ENCODE data around the gene SOX12.
A peak's percentile ranks its signal among the peaks of the same experiment; 100 is the strongest.
"Not testable (repeated sequence)": the region's sequence is repeated elsewhere in the genome, so short reads cannot be mapped to it uniquely, and the experiment has no call there.

SOX12 gene

DNA sequence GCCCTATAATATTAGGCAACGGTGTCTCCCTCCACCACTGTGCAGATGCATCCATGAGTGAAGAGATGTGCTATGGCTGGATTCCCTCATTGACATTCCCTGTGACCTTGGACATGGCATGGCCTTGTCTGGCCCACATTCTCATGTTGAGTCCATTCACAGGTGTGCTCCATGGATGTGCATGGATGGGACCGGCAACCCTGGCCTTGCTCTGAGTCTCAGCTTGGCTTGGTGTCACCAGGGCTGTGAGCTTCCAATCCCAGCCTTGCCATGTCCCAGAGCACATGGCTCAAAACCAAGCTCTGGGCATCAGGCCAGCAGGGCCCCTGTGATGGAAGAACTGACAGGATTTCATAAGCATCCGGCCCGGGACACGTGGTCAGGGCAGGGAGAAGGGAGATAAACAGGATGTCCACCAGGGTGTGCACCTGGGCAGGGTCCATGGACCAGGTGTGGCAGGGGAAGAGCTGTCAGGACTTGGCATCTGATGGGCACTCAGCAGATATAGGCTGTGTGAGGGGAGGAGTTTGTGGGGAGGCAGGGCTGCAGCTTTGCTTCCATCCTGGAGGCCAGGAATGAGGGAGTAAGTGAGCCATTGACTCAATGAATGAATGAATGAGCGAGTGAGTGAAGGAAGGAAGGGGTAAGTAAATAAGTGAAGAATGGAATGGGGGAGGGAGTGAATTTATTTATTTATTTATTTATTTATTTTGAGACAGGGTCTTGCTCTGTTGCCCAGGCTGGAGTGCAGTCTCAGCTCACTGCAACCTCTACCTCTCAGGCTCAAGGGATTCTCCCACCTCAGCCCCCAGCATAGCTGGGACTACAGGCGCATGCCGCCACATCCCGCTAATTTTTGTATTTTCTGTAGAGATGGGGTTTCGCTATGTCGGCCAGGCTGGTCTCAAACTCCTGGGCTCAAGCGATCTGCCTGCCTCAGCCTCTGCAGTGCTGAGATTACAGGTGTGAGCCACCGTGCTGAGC, 37.2 kb downstream of the SOX12 start:
- DNase-seq, result peak in 11 of 14 donors; percentile 24 to 87 (median 56)

DNA sequence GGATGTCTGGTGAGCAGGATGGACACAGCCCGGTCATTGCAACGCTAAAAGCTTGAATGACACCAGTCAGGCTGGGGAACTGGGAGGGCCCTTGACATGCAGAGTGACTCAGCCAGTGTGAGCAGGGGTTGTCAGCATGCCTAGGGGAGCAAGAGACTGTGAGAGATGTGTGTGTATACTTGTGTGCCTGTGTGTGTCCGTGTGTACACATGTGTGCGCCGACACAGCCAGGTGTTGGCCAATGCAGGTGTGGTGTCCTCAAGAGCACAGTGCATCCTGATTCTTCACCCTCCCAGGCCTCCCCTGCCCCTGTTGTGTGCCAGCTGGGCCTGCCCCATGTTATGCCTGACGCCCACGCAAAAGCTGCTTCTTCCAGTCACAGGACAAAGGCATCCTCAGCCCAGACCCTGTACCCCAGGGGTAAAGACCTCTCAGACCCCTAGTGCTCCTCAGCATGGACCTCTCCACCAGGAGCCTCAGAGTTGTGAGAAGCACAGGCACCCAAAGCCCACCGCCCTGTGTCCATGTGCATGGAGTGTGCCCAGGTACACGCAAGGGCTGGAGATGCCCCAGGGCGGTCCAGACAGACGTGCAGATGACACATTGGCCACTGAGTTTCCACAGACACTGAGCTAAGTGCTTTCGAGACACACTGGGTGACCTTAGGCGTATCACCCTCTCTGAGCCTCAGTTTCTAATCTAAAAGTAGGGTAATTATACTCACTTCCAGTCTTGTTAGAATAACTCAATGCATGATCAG, 38.1 kb downstream of the SOX12 start:
- DNase-seq, result no peak

DNA sequence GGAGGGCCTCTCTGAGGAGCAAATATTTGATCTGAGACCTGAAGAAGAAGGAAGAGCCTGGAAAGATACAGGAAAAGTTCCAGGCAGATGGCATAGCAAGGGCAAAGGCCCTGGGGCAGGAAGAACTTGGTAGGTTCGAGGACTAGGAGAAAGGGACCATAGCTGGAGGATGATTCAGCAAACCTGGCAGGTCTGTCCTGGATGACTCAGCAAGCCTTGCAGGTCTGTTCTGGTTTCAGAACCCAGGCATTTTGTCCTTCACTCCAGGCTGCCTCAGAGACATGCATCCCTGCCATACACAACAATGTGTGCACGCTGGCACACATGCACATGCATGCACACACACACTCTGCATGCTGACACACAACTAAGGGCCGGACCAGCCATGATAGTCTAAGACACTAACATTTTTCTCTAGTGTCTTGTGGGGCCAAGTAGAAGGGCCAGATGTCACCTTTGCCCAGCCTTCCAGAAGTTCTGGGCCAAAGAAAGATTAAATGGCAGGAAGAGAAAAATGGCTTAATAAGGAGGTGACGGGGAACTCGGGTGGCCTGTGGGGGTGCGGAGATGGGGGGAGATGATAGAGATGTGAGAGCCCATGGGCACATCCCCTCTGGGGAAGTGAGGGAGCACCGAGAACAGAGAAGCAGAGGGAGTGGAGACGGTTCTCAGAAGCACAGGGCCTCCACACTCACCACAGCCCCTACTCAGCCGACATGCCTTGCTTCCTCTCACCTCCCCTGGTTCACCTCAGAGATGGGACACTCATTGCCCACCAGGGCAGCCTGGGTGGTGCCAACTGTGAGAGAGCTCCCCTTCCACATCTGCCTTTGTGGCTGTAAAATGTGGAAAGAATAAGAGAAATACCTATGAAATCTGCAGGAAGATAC, 39.8 kb downstream of the SOX12 start:
- DNase-seq, result no peak

DNA sequence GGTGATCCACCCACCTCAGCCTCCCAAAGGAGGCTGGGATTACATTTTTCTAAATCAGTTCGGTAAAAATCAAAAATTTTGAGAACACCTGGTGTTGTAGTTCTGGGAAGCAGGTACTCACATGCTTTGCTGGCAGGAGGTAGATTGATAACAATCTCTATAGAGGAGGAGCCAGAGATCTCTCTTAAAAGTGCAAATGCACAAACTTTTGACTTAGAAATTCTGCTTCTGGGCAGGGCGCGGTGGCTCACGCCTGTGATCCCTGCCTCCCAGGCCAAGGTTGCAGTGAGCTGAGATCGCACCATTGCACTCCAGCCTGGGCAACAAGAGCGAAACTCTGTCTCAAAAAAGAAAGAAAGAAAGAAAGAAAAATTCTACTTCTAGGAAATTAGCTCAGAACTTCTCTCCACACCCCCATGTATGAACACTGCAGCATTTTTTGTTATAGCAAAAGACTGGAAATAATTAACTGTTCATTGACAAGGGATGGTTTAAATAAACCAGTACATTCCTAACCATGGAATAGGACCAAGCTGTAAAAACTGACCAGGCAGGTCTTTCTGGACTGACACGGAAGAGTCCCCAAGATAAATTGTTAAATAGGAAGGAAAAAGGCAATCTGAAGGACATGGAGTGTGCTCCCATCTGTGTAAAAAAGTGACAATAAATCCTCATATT, 40.8 kb downstream of the SOX12 start:
- no peak for DNase-seq

DNA sequence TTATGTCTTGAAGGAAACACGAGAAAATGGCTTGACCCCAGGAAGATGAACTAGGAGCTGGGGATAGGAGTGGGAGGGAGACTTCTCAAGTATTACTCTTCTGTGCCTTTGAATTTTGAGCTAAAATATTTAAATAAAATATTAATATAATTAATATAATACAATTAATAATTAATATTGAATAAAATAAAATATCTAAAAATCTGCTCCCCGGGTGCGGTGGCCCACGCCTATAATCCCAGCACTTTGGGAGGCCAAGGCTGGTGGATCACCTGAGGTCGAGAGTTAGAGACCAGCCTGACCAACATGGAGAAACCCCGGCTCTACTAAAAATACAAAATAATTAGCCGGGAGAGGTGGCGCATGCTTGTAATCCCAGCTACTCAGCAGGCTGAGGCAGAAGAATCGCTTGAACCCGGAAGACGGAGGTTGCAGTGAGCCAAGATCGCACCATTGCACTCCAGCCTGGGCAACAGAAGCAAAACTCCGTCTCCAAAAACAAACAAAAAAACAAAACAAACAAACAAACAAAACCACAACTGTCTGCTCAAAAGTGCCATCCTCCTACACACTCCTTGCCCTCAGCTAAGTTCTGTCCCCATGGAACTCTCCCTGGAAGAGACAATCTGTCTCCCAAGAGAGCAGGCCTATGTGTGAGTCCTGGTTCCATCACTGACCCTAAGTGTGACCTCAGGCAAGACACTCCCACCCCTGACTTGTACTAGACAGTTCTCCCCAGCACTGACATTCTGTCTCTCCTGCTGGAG, 41.5 kb downstream of the SOX12 start:
- DNase-seq, result no peak

DNA sequence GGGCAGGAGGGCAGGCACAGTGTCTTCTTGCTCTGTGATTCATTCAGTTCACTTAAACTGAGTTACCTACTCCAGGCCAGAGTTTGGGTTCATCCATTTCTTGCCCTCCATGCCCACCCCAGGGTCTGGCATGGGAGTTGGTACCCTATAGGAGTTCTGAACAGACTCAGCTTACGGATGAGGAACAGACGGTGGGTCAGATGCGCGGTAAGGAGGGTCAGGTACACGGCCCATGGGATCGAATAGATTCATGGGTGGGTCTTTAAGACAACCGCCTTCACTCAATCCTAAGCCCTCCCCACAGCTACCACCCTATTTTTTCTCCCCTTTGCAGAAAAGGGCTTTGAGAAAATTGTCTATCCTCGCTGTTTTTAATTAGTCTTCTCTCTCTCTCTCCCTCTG, 42.1 kb downstream of the SOX12 start:
- no peak for DNase-seq

DNA sequence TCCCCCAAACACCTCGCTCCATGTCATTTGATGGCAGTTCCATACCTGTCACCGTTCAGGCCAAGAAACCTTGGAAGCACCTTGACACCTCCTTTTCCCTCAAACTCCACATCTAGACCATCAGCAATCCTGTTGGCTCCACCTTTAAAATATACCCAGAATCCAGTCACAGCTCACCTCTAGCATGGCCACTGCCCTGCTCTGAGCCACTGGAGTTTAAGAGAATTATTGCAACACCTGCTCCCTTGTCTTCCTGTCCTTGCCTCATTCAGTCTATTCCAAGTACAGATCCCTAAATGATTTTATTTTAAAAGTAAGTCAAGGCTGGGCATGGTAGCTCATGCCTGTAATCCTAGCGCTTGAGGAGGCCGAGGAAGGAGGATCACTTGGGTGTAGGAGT, 43.6 kb downstream of the SOX12 start:
- DNase-seq, result no peak

DNA sequence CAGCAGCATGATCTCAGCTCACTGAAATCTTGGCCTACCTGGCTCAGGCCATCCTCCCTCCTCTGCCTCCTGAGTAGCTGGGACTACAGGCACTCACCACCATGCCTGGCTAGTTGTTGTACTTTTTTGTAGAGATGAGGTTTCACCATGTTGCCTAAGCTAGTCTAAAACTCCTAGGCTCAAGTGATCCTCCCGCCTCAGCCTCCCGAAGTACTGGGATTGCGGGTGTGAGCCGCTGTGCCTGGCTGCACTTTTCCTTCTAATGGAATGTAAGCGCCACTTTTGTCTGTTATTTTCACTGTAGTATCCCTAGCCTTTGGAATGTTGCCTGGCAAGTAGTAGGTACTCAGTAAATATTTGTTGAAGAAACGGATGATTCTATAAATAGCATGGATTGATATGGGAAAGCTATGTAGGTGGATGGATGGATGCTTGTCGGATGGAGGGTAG, 44.8 kb downstream of the SOX12 start:
- no peak for DNase-seq

DNA sequence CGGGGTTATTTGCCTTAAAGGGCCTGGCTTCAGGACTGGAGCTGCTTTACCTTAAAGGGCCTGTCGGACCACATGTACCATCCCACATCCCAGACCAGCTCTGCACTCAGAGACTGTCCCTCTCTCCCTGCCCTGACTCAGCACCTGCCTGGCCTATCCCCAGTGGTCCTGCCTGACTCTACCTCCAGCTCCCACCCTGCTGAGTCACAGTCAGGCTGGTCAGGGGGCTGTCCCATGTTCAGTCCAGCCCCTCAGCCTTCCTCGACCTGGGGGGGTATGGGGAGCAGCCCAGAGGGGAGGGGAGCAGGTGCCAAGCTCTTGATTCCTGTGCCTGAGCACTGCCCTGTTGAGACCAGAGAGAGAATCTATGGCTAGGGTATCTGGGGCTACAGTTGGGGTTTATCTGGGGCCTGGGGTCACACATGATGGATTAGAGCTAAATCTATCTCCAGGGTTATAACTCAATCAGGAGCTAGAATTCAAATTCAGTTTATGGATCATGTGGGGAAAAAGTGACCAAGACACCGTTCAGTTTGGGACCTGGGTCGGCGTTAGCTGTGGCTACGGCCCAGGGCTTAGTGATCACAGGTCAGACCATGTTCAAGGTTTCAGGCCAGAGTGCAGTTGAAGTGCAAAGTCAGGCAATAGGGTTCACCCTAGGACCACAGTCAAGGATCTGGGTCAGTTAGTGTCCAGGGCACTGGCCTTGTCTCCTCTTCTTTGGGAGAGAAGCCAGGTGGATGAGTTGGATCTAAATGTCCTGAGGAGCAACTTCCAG, 45.8 kb downstream of the SOX12 start:
- no peak for DNase-seq

DNA sequence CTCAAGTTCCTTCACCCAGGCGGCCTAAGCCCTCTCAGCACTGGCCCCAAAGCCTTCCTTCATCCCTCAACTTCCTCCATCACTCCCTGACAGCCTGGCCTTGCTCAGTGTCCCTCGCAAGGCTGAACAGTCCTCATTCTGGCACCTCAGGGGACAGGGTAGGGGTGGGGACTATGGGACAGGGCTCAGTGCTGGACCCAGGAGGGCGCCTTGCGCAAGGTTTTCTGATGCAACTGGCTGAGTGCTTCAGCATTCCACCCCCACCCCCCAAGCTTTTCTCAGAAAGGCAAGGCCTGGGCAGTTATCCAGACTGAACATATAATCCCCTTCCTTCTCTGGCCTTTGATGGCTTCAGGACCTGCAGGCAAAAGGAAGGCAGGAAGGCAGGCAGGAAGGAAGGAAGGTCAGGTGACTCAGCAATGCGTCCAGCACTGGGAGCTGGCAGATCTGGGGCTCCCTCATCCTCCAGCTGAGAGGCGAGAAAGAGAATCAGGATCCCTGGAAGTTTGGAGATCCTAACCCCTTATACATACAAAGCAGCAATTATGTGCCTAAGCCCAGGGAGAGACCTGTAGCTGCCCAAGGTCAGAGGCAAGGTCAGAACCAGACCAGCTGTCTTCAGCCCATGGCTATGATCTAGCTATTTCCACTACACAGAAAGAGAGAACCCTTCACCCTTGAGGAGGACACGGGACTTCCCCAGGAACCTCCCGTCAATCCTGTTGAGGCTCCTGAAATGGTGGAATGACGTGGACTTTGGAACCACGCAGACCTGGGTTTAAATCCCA, 46.6 kb downstream of the SOX12 start:
- DNase-seq, result no peak

DNA sequence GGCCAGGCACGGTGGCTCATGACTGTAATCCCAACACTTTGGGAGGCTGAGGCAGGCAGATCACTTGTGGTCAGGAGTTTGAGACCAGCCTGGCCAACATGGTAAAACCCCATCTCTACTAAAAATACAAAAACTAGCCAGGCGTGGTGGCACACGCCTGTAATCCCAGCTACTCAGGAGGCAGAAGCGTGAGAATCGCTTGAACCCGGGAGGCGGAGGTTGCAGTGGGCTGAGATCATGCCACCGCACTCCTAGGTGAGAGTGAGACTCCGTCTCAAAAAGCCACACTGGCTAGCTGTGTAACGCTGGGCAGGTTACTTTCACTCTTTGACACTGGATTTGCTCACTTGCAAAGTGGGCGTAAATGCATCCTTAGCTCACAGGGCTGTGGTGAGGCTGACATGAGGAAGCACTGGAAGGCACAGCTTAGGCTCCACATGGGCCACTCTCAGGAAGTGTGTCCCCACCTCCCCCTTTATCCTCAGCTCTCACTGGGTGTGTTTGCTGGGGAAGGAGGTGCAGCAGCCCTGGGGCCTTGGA, 47.3 kb downstream of the SOX12 start:
- not testable (repeated sequence) for DNase-seq

DNA sequence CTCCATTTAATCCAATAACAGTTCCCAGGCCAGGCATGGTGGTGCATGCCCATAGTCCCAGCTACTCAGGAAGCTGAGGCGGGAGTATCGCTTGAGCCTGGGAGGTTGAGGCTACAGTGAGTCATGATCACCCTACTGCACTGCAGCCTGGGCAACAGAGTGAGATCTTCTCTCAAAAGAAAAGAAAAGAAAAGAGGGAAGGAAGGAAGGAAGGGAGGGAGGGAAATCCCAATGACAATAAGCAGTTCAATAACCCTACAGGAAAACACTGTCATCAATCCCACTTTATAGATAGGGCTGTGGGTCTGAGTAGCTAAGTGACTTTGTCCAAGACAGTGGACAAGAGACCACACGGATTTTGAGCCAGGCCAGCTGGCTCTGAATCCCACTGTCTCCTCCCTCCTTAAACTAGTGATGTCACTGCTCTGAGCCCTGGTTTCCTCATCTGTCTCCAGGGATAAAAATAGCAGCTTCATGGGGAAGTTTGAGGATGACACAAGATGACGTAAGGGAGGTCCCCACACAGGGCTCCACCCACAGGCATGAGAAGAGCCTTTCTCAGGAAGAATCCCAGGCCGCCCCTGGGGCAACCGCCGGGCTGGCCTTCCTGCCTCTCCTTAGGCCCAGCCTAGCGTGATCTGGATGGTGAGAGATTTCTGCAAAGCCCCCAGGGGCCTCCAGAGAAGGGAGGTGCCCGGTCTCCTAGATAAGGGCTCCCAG, 48.0 kb downstream of the SOX12 start:
- no peak for DNase-seq

DNA sequence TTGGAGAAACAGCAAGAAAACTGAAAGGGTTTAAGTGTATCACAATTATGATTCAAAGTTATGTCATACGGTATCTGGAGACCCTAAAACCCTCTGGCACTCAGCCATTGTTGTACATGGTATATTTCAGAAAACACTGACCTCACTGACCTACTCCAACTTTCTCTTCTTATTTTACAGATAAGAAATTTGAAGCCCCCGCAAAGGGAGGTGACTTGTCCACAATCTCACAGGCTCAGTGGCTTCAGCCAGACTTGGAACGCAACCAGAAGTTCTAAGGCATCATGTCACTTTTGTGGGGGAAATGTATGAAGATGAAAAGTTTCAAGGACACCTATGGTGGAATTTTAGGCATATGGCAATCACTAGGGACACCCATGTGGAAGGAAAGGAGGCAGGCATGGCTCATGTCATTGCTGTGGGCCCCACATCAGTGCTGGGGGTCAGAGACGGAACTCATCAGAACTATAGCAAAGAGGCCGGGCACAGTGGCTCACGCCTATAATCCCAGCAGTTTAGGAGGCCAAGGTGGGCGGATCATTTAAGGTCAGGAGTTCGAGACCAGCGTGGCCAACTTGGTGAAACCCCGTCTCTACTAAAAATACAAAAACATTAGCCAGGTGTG, 50.0 kb downstream of the SOX12 start:
- DNase-seq, result no peak

DNA sequence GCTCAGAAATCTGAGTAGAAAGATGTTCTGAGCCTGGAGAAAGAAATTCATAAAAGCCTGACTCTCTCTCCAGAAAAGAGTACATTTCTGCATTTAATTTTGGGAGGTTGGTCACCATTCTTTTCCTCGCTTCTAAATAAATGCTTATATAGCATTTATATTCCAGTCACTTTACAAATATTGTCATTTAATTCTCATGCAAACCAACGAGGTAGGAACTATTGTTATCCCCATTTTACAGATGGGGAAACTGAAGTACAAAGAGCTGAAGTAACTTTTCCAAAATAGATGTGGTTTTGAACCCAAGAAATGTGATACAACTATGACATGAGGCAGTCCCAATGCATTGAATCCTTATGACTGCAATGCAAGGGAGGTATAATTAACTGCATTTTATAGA, 50.7 kb downstream of the SOX12 start:
- no peak for DNase-seq

DNA sequence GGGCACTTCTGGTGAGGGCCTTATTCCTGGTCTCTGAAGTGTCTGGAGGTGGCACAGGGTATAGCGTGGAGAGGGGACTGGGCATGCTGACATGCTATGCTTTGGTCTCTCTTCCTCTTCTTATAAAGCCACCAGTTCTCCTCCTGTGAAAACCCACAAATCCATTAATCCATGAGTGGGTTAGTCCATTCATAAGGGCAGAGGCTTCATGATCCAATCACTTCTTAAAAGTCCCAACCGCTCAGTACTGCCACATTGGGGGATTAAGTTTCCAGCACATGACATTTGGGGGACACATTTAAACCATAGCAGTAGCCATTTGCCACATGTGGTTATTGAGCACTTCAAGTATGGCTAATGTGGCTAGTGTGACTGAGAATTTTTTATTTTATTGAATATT, 51.4 kb downstream of the SOX12 start:
- no peak for DNase-seq

DNA sequence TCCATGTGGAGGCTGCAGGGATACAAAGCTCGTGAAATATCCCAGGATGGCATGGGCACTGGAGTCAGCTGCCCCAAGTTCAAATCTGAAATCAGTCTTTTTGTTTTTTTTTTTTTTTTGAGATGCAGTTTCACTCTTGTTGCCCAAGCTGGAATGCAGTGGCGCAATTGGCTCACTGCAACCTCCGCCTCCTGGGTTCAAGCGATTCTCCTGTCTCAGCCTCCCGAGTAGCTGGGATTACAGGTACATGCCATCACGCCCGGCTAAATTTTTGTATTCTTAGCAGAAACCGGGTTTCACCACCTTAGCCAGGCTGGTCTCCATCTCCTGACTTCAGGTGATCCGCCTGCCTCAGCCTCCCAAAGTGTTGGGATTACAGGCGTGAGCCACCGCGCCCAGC, 52.2 kb downstream of the SOX12 start:
- not testable (repeated sequence) for DNase-seq

DNA sequence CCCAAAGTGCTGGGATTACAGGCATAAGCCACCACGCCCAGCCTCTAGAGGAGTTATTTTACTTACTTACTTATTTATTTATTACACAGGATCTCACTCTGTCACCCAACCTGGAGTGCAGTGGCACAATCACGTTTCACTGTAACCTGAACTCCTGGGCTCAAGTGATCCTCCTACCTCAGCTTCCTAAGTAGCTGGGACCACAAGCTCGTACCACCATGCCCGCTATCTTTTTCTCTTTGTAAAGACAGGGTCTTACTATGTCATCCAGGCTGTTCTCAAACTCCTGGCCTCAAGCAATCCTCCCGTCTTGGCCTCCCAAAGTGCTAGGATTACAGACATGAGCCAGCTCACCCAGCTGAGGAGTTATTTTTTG, 53.6 kb downstream of the SOX12 start:
- no peak for DNase-seq

Data from C1 segment of cervical spinal cord (tissue), 14 donors.